Suprapubic skin (tissue), 4 donors: ENCODE results near the gene KTN1. TPM values are rescaled to one million over a fixed set of nuclear protein-coding genes. Genes with fewer than 3 reads are reported as not detected.

Source experiments
- DNase-seq, 2 donors: peaks; one replicate each; pipeline ENCODE4 v3.0.0-alpha.2; 2019; ENCODE audit warnings: low spot score in 2 of 2
- H3K27ac ChIP-seq: fragments of 200-600 bp; sonication (generic); one replicate; pipeline ENCODE4 v1.5.1; 2019
- H3K27me3 ChIP-seq: fragments of 200-600 bp; sonication (generic); one replicate; pipeline ENCODE4 v1.5.1; 2019
- H3K36me3 ChIP-seq: fragments of 200-600 bp; sonication (generic); one replicate; pipeline ENCODE4 v1.5.1; 2019
- H3K4me1 ChIP-seq: fragments of 200-600 bp; sonication (generic); one replicate; pipeline ENCODE4 v1.5.1; 2019
- H3K4me3 ChIP-seq: fragments of 200-600 bp; sonication (generic); one replicate; pipeline ENCODE4 v1.5.1; 2019; ENCODE audit warnings: mild to moderate bottlenecking
- H3K9me3 ChIP-seq: fragments of 200-600 bp; sonication (generic); one replicate; pipeline ENCODE4 v1.5.1; 2019
- CTCF ChIP-seq, 2 donors: fragments of 200-600 bp in 1 of 2; fragments of 450-650 bp in 1 of 2; sonication (generic) in 1 of 2; IDR thresholded peaks; one replicate each; pipeline ENCODE4 v1.5.1; 2016 to 2019; ENCODE audit warnings: antibody characterized with exemption in 2 of 2, mild to moderate bottlenecking in 1 of 2, moderate library complexity in 1 of 2
- EP300 ChIP-seq: sonication (generic); formaldehyde crosslinking; IDR thresholded peaks from one replicate; pipeline ENCODE4 v1.6.1; 2017; ENCODE audit warnings: antibody characterized with exemption
- POLR2A ChIP-seq, 2 donors: fragments of 450-650 bp; IDR thresholded peaks; one replicate each; pipeline ENCODE4 v1.6.1; 2017; ENCODE audit warnings: antibody characterized with exemption in 2 of 2, mild to moderate bottlenecking in 2 of 2, moderate library complexity in 2 of 2
- POLR2AphosphoS5 ChIP-seq, 3 donors: sonication (generic); formaldehyde crosslinking; IDR thresholded peaks; one replicate each; pipeline ENCODE4 v1.6.1; 2017; ENCODE audit warnings: antibody characterized with exemption in 3 of 3
- WGBS: methylation state at CpG from one replicate; pipeline ENCODE4 v1.1.5; 2018; 5-methylcytosine and 5-hydroxymethylcytosine counted together
- total RNA-seq, 4 donors: library from RNA; depleted of rRNA; stranded (reverse); fragments of >200 nt; gene quantifications; one replicate each; pipeline ENCODE4 v1.1.0, GENCODE V29; 2016

KTN1 gene
- total RNA-seq, 4 donors from 2014 or later, result 89.7 to 147 (median 114) TPM

DNA sequence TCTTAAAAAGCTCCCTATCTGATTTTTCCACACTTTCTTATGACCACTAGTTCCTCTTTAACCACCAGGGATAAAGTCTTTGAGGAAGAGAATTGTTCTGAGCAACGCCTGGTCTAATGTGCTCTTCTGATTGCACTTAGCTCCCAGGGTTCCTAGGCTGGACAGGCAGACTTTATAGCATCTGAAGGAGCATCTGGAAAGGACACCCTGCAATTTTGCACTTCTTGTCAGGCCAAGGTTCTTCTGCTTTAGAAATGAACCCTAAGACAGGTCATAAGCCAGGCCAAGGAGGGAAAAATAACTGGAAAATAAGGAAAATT is 126.3 kb downstream of the KTN1 start:
- Histone ChIP-seq H3K4me1 (peaks cover 16% of the 10 kb centered on the region), H3K4me3 (no peak overlapping the region), H3K36me3 (no peaks in the 10 kb centered on the region), H3K9me3 (no peaks in the 10 kb centered on the region), H3K27me3 (no peaks in the 10 kb centered on the region), H3K27ac (no peak overlapping the region)
- 78% methylated on average over 1 of the region's 1 CpG for WGBS
- TF ChIP-seq POLR2AphosphoS5 (IDR thresholded peaks at IDR 0.05) (no peak), POLR2A (IDR thresholded peaks at IDR 0.05) (no peak), EP300 (no peak), CTCF (IDR thresholded peaks at IDR 0.05) (no peak)
- no peak for DNase-seq

- 55% methylated on average over 2 of the region's 2 CpGs for WGBS
Measured at GRCh38 chr14:55706893-55707292, 126.9 kb downstream of the KTN1 start.

GRCh38 chr14:55707365-55707804 is 127.4 kb downstream of the KTN1 start:
- WGBS, result 15% methylated on average over 6 of the region's 6 CpGs
- Histone ChIP-seq H3K4me3 (no peak overlapping the region), H3K4me1 (peaks cover 16% of the 10 kb centered on the region), H3K27ac (no peak overlapping the region), H3K27me3 (no peaks in the 10 kb centered on the region), H3K36me3 (no peaks in the 10 kb centered on the region), H3K9me3 (no peaks in the 10 kb centered on the region)
- no peak for DNase-seq
- TF ChIP-seq EP300 (no peak), CTCF (IDR thresholded peaks at IDR 0.05) (peak; percentile 54 to 62), POLR2A (IDR thresholded peaks at IDR 0.05) (no peak)

More at GRCh38 chr14:55706893-55707292, 126.9 kb downstream of the KTN1 start:
- Histone ChIP-seq H3K4me3 (no peak overlapping the region), H3K36me3 (no peaks in the 10 kb centered on the region), H3K9me3 (no peaks in the 10 kb centered on the region), H3K27ac (no peak overlapping the region), H3K4me1 (peaks cover 16% of the 10 kb centered on the region), H3K27me3 (no peaks in the 10 kb centered on the region)
- TF ChIP-seq EP300 (no peak), CTCF (IDR thresholded peaks at IDR 0.05) (no peak), POLR2AphosphoS5 (IDR thresholded peaks at IDR 0.05) (no peak), POLR2A (IDR thresholded peaks at IDR 0.05) (no peak)
- no peak for DNase-seq

- no peak for TF ChIP-seq CTCF (IDR thresholded peaks at IDR 0.05)
- no peak for TF ChIP-seq POLR2A (IDR thresholded peaks at IDR 0.05)
- no peak for TF ChIP-seq POLR2AphosphoS5 (IDR thresholded peaks at IDR 0.05)
- no peak for TF ChIP-seq EP300
- DNase-seq, result no peak
- Histone ChIP-seq H3K27ac (no peak overlapping the region), H3K4me3 (no peak overlapping the region), H3K4me1 (peaks cover 12% of the 10 kb centered on the region), H3K9me3 (no peaks in the 10 kb centered on the region), H3K27me3 (no peaks in the 10 kb centered on the region), H3K36me3 (no peaks in the 10 kb centered on the region)
- 52% methylated on average over 2 of the region's 2 CpGs for WGBS
Measured at GRCh38 chr14:55710506-55711041, 130.6 kb downstream of the KTN1 start.

- 83% methylated on average over 3 of the region's 3 CpGs for WGBS
- Histone ChIP-seq H3K36me3 (no peaks in the 10 kb centered on the region), H3K4me3 (no peak overlapping the region), H3K27me3 (no peaks in the 10 kb centered on the region), H3K27ac (no peak overlapping the region), H3K4me1 (peaks cover 9% of the 10 kb centered on the region), H3K9me3 (no peaks in the 10 kb centered on the region)
- no peak for DNase-seq
- TF ChIP-seq POLR2AphosphoS5 (IDR thresholded peaks at IDR 0.05), result no peak
- no peak for TF ChIP-seq EP300
- TF ChIP-seq CTCF (IDR thresholded peaks at IDR 0.05), result no peak
- no peak for TF ChIP-seq POLR2A (IDR thresholded peaks at IDR 0.05)
Measured at GRCh38 chr14:55711175-55711811, 131.3 kb downstream of the KTN1 start.
